Ovary (tissue), 3 donors: ENCODE measurements around the gene TMA7B.

Source experiments
- EP300 ChIP-seq: sonication (generic); formaldehyde crosslinking; IDR thresholded peaks from one replicate; pipeline ENCODE4 v1.6.1; 2017; ENCODE audit warnings: antibody characterized with exemption
- POLR2A ChIP-seq: fragments of 450-650 bp; IDR thresholded peaks from one replicate; pipeline ENCODE4 v1.6.1; 2017; ENCODE audit warnings: antibody characterized with exemption, mild to moderate bottlenecking, moderate library complexity
- TF ChIP-seq, protein P1 (sequence below), 3 donors: fragments of 450-650 bp in 2 of 3; fragments of 200-600 bp in 1 of 3; IDR thresholded peaks; one replicate each; pipeline versions ENCODE4 v1.5.1 to v1.8.0; 2016 to 2022; ENCODE audit warnings: antibody characterized with exemption in 3 of 3, mild to moderate bottlenecking in 1 of 3
- donor health status: DM: no; HTN: no; CAD: no.

DNA sequence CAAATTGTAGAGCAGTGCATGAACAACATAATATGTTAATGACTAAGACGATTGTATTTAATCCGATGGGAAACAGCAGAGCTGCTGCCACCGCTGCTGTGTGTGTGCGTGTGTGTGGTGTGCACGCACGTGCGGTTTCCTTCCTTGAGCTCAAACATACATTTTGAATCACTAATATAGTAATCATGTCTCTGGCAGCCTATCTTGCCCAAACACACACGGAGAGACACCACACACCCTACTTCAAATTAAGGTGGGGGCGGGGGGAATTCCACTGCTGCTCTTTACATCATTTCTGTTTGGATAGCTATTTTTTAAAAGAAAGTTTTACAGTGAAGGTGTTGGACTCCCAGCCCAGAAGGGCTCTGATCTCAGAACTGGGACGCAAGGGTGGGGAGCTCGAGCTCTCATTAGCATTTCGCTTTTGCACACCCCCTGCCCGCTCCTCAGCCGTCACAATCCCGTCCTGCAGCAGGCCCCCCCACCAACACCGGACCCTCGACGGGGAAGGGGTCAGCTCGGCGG, 33.9 kb downstream of the TMA7B start:
- TF ChIP-seq EP300 (no peak), POLR2A (no peak)
- TF ChIP-seq, protein P1, sequence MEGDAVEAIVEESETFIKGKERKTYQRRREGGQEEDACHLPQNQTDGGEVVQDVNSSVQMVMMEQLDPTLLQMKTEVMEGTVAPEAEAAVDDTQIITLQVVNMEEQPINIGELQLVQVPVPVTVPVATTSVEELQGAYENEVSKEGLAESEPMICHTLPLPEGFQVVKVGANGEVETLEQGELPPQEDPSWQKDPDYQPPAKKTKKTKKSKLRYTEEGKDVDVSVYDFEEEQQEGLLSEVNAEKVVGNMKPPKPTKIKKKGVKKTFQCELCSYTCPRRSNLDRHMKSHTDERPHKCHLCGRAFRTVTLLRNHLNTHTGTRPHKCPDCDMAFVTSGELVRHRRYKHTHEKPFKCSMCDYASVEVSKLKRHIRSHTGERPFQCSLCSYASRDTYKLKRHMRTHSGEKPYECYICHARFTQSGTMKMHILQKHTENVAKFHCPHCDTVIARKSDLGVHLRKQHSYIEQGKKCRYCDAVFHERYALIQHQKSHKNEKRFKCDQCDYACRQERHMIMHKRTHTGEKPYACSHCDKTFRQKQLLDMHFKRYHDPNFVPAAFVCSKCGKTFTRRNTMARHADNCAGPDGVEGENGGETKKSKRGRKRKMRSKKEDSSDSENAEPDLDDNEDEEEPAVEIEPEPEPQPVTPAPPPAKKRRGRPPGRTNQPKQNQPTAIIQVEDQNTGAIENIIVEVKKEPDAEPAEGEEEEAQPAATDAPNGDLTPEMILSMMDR (IDR thresholded peaks at IDR 0.05): no peak
